Measurements from ENCODE around the gene NXN. TPM values are rescaled to one million over a fixed set of nuclear protein-coding genes. Genes with fewer than 3 reads are reported as not detected.
"Not testable (repeated sequence)": the region's sequence is repeated elsewhere in the genome, so short reads cannot be mapped to it uniquely, and the experiment has no call there.

The NXN gene
- total RNA-seq, 2 experiments from 2014 or later = 0.22 to 0.65 TPM

GRCh38 chr17:814371-814770, 165.2 kb downstream of the NXN start:
- no peaks in the 10 kb centered on the region for H3K27me3 Mint-ChIP-seq
- peaks cover 3% of the 10 kb centered on the region for H3K9me3 Mint-ChIP-seq
- no peak for DNase-seq
- no peak overlapping the region for H3K4me3 Mint-ChIP-seq
- H3K36me3 Mint-ChIP-seq (ENCODE audit: low read depth) = no peaks in the 10 kb centered on the region
- no peaks in the 10 kb centered on the region for H3K4me1 Mint-ChIP-seq
- no peak overlapping the region for H3K27ac Mint-ChIP-seq
- CTCF ChIA-PET = interaction anchor here (1.0 kb wide), 1 partner anchor 11 kb away, joined by 3 read pairs; no protein-coding TSS in a partner anchor
- POLR2A ChIA-PET = no interaction called here

- Mint-ChIP-seq H3K27me3 (no peaks in the 10 kb centered on the region), H3K4me3 (no peak overlapping the region), H3K4me1 (no peaks in the 10 kb centered on the region), H3K36me3 (ENCODE audit: low read depth) (no peaks in the 10 kb centered on the region), H3K9me3 (peaks cover 3% of the 10 kb centered on the region), H3K27ac (no peak overlapping the region)
- ChIA-PET CTCF (no interaction called here), POLR2A (no interaction called here)
- DNase-seq = no peak
Observed at GRCh38 chr17:812638-813204, 166.9 kb downstream of the NXN start.

- H3K9me3 Mint-ChIP-seq = peaks cover 3% of the 10 kb centered on the region
- DNase-seq = no peak
- H3K27me3 Mint-ChIP-seq = no peaks in the 10 kb centered on the region
- H3K4me3 Mint-ChIP-seq = no peak overlapping the region
- CTCF ChIA-PET = no interaction called here
- H3K27ac Mint-ChIP-seq = no peak overlapping the region
- POLR2A ChIA-PET = no interaction called here
- no peaks in the 10 kb centered on the region for H3K36me3 Mint-ChIP-seq (ENCODE audit: low read depth)
- no peaks in the 10 kb centered on the region for H3K4me1 Mint-ChIP-seq
Observed at GRCh38 chr17:811051-811784, 168.4 kb downstream of the NXN start.

DNA sequence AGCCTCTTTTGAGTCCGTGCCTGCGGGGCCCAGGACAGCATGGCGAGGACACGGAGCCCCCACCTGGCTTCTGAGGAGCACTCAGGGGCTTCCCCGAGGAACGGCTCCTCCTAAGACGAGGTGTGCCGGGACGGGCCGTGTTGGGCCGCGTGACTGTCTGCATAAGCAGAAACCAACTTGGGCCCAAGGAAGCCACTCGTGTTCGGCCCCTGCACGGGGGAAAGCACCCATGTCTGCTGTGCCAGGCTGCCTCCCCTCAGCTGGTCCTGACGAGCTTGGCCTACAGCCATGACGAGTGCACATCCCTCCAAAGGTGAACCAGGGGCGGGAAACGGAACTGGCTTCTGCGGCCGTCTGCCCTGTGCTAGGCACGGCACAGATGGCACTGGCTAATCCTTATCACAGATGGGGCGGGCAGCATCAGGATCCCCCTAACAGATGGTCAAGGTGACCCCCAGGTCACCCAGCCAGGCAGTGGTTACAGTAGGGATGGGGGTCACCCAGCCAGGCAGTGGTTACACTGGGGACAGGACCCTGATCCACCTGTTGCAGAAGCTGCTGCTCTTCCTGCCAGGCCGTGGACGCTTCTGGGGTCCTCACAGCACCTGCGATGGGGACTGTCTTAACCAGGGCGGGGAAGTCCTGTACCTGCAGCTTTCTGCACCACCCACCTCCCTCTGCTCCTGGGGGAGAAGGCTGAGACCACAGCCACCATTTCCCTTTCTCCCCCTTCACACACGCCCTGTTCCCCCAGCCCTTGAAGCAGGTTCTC, 171.9 kb downstream of the NXN start:
- Mint-ChIP-seq H3K27ac (no peak overlapping the region), H3K36me3 (ENCODE audit: low read depth) (no peaks in the 10 kb centered on the region), H3K27me3 (no peaks in the 10 kb centered on the region), H3K4me1 (no peaks in the 10 kb centered on the region), H3K9me3 (peaks cover 3% of the 10 kb centered on the region), H3K4me3 (no peak overlapping the region)
- ChIA-PET CTCF (no interaction called here), POLR2A (no interaction called here)
- DNase-seq = no peak

DNA sequence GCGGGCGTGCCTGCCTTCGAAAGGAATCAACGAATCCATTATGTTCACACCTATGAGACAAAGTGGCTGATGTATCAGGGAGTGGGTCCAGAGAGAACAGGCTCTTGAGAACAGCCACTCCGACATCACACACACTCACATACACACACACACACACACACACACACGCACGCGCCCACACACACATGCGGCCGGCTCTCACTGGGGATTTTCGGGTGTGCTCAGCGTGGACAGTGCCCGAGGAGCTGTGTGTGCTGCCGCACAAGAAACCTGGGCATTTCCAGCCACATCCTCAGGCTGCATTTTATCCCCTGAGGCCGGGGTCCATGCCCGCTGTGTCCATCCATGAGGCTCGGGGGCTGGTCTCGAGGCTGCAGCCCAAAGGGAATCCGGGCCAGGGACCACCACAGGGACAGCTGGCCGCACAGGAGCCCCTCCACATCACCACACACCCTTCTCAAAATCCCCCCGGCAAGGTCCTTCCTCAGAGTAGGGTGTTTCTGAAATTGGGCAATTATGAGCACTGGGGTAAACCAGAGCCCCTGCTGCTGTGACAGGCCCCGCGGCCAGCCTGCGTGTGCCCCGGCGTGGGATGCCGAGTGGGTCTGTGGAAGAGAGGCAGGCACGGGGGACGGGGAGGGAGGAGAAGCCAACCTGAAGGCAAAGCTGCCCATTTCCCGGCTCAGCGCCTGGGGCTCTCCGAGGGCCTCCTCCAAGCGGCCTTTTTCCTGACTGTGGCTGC, 172.6 kb downstream of the NXN start:
- DNase-seq = no peak
- H3K36me3 Mint-ChIP-seq (ENCODE audit: low read depth) = no peaks in the 10 kb centered on the region
- H3K9me3 Mint-ChIP-seq = no peaks in the 10 kb centered on the region
- CTCF ChIA-PET = no interaction called here
- H3K4me3 Mint-ChIP-seq = no peak overlapping the region
- POLR2A ChIA-PET = no interaction called here
- H3K4me1 Mint-ChIP-seq = no peaks in the 10 kb centered on the region
- no peaks in the 10 kb centered on the region for H3K27me3 Mint-ChIP-seq
- H3K27ac Mint-ChIP-seq = no peak overlapping the region

DNA sequence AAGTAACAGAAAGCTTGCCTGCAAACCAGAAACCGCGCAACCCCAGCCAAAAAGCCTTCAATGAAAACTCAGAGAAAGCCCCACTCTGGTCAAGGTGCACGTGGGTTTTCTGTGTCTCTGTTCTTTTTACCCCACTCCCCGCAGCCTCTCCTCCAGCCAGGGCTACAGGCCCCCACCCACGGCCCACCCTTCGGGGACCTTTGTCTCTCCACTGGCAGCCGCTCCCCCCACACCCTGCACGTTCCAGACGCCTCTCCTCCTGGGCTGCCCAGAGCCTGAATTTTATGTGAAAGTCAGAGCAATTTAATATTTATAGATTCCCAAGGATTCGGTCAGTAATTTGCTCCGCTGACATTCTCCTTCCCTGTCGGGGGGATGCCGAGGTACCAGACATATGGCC, 173.2 kb downstream of the NXN start:
- DNase-seq = no peak
- Mint-ChIP-seq H3K9me3 (no peaks in the 10 kb centered on the region), H3K36me3 (ENCODE audit: low read depth) (no peaks in the 10 kb centered on the region), H3K4me1 (no peaks in the 10 kb centered on the region), H3K4me3 (no peak overlapping the region), H3K27me3 (no peaks in the 10 kb centered on the region), H3K27ac (no peak overlapping the region)
- ChIA-PET POLR2A (no interaction called here), CTCF (interaction anchor here (1.4 kb wide), 1 partner anchor 11 kb away, joined by 3 read pairs; no protein-coding TSS in a partner anchor)

DNA sequence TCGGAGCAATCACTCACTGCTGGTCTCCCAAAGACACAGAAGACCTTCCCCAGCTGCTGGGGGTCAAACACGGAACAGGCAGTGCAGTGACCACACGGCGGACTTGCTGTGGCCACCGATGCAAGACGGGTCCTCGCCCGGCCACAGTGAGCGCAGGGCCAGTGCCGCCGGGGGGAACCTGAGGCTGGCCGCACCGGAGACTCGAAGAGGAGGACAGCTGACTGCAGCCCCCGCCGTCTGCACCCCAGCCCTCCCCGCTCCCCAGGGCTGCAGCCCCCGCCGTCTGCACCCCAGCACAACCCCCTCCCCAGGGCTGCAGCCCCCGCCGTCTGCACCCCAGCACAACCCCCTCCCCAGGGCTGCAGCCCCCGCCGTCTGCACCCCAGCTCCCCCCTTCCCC, 173.7 kb downstream of the NXN start:
- H3K9me3 Mint-ChIP-seq; H3K27ac Mint-ChIP-seq; H3K4me3 Mint-ChIP-seq; POLR2A ChIA-PET; H3K36me3 Mint-ChIP-seq (ENCODE audit: low read depth); DNase-seq; H3K27me3 Mint-ChIP-seq; H3K4me1 Mint-ChIP-seq: not testable (repeated sequence)
- CTCF ChIA-PET = interaction anchor here (1.4 kb wide), 1 partner anchor 11 kb away, joined by 3 read pairs; no protein-coding TSS in a partner anchor

GRCh38 chr17:804541-805435, 174.8 kb downstream of the NXN start:
- ChIA-PET POLR2A (no interaction called here), CTCF (interaction anchor here (1.4 kb wide), 1 partner anchor 10 kb away, joined by 3 read pairs; no protein-coding TSS in a partner anchor)
- H3K36me3 Mint-ChIP-seq (ENCODE audit: low read depth) = no peaks in the 10 kb centered on the region

GRCh38 chr17:802901-803881, 176.4 kb downstream of the NXN start:
- H3K9me3 Mint-ChIP-seq = no peaks in the 10 kb centered on the region
- H3K4me3 Mint-ChIP-seq = no peak overlapping the region
- ChIA-PET POLR2A (no interaction called here), CTCF (no interaction called here)
- H3K27me3 Mint-ChIP-seq = no peaks in the 10 kb centered on the region
- no peaks in the 10 kb centered on the region for H3K4me1 Mint-ChIP-seq
- H3K36me3 Mint-ChIP-seq (ENCODE audit: low read depth) = no peaks in the 10 kb centered on the region
- no peak for DNase-seq
- no peak overlapping the region for H3K27ac Mint-ChIP-seq

More at GRCh38 chr17:804541-805435, 174.8 kb downstream of the NXN start:
- no peak overlapping the region for H3K4me3 Mint-ChIP-seq
- no peaks in the 10 kb centered on the region for H3K27me3 Mint-ChIP-seq
- DNase-seq = no peak
- no peak overlapping the region for H3K27ac Mint-ChIP-seq
- no peaks in the 10 kb centered on the region for H3K9me3 Mint-ChIP-seq
- no peaks in the 10 kb centered on the region for H3K4me1 Mint-ChIP-seq

- CTCF ChIA-PET = no interaction called here
- no peaks in the 10 kb centered on the region for H3K27me3 Mint-ChIP-seq
- no peaks in the 10 kb centered on the region for H3K4me1 Mint-ChIP-seq
- no peak overlapping the region for H3K4me3 Mint-ChIP-seq
- H3K36me3 Mint-ChIP-seq (ENCODE audit: low read depth) = no peaks in the 10 kb centered on the region
- DNase-seq = no peak
- POLR2A ChIA-PET = no interaction called here
- no peak overlapping the region for H3K27ac Mint-ChIP-seq
- H3K9me3 Mint-ChIP-seq = no peaks in the 10 kb centered on the region
Observed at GRCh38 chr17:802481-802880, 177.1 kb downstream of the NXN start.

DNA sequence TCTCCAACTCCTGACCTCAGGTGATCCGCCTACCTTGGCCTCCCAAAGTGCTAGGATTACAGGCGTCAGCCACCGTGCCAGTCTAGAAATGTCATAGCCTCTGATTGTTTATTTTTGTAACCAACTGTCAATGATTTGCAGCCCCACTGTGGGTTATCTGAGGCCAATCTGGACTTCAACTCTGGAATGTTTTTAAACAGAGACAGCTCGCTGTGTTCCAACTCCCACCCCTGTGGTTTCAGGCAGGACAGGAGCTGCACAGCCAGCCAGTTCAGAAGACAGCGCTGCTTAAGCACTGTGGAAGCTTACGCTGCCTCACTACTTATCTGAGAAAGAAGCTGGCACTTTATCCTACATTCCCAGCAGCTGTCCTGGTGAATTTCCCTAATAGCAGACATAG, 177.9 kb downstream of the NXN start:
- no peak overlapping the region for H3K4me3 Mint-ChIP-seq
- ChIA-PET POLR2A (no interaction called here), CTCF (no interaction called here)
- no peaks in the 10 kb centered on the region for H3K4me1 Mint-ChIP-seq
- no peaks in the 10 kb centered on the region for H3K27me3 Mint-ChIP-seq
- H3K27ac Mint-ChIP-seq = no peak overlapping the region
- no peak for DNase-seq
- H3K36me3 Mint-ChIP-seq (ENCODE audit: low read depth) = no peaks in the 10 kb centered on the region
- no peaks in the 10 kb centered on the region for H3K9me3 Mint-ChIP-seq

All from activated CD4-positive, alpha-beta T cell treated with anti-CD3 and anti-CD28 coated beads, Interleukin-2, amount 10 ng/mL, durations not matched to agents 7 days and 5 days (primary cell).